GM21526 (cell line): Measurements from ENCODE around the gene RIMS4.

Experiments used
- ATAC-seq: cut with Tn5 transposase; IDR thresholded peaks from one replicate; pipeline ENCODE4 v1.9.1; 2021; ENCODE audit warnings: moderate library complexity; ENCODE audit not compliant: unreplicated experiment, low FRiP score

Gene RIMS4

DNA sequence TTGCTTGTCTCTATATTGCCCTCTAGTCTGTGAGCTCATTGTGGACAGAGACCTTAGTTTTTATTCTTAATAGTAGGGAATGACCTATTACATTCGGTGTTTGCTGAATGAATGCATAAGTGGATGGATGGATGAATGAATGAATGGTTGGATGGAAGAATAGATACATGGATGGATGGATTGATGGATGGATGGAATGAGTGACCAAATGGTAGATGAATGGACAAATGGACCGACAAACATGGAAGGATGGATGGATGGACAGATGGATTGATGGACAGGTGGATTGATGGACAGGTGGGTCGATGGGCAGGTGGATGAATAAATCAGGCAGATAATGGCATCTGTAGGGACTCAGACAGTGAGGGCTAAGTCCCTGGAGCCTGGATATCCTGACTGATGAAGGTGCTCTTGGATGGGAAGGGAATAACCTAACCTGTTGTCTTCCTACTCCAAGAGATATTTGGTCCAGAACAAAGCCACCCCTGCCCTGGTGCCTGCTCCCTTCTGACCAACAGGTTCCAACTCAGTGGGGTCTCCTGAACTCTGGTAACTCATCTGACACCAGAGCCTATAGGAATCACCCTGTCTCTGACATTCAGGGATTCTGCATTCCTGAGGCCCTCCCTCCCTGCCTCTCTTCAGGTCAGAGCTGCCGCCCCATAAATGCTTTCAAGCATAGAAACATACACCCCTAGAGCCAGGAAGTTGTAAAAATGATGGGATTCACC is 104.8 kb downstream of the RIMS4 start:
- ATAC-seq = no peak

DNA sequence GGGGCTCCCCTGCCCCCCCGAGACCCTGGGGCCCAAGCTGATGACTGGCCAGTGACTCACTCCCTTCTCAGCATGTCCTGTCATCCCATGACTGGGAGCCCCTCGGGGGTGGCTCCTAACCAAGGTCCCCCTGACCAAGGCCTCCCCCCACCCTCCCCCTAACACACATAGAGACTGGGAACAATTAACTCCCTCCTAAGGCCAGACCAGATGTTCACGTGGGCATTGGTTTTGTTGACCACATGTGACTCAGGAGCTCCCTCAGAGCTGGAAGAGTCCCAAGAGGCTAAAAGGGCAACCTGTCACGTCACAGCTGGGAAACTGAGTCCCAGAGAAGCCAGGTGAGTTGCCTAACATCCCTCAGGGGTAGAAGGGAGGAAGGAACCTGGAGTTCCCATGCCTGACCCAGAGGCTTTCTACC is 105.8 kb downstream of the RIMS4 start:
- ATAC-seq = no peak

DNA sequence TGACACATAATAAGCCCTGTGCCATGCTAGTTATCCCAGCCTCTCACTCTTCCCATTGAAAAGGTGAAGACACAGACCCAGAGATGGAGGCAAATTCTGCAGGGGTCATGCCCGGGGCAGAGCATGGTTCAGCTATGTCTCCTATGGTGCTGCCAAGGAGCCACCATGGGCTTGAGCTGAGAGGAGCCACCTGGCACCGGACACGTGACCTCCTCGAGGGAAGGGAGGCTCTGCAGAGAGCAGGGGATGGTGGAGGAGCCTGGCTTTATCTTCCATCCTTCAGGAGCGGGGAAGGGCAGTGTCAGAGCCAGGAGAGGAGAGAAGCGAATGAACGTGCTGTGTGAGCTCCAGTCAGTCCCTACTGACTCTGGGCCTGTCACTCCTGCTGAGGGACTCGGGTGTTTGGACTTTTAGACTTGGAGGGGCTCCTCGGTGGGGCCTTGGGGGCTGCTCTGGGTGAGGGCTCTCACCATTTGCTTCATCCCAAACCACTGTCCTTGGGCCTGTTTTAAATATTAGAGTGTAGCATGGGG is 106.3 kb downstream of the RIMS4 start:
- no peak for ATAC-seq

DNA sequence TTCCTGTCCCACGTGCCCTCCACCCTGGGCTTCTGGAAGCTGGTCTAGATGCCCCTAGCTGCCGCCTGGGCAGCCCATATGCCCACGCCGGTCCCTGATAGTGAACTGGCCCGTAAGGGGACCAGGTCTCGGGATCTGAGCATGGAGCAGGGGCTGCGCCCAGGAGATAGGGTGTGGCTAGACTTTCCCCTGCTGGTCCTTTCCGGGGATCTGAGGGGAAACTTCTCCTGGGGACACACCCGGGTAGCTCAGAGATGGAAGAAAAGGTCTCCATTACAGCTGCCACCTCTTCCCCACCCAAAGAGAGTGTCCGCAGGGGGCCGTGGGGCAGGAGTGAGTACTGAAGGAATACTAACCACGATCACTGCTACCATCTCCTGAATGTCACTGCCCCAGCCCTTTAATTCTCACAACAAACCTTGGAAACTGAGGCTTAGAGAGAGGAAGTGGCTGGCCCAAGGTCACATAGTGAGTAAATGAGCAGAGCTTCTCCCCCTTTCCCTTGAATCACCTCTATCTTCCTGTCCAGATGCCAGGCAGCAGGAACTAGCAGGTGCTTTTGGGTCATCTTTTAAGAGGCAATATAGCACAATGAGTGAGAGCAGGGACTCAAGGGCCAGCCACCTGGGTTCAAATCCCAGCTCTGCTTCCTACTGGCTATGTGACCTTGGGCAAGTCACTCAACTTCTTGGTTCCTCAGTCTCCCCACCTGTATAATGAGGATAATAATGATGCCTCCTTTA is 107.0 kb downstream of the RIMS4 start:
- no peak for ATAC-seq

DNA sequence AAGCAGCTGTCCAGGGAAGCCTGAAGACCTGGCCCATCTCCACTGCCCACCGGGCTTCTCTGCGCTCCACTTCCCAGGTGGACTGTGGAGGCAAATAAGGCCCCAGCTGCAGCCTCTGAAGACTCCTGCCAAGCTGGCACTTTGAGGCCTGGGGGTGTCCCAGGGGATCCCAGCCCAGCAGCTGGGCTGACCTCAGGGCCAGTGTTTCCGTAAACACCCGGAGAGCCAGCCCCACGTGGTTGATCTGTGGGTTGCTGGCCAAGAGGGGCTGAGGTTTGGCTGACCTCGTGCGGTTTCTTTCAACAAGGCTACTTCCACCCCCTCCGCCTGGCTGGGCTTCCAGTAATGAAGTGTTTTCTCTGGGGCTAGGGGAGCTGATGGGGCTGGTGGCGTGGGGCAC is 107.6 kb downstream of the RIMS4 start:
- no peak for ATAC-seq

DNA sequence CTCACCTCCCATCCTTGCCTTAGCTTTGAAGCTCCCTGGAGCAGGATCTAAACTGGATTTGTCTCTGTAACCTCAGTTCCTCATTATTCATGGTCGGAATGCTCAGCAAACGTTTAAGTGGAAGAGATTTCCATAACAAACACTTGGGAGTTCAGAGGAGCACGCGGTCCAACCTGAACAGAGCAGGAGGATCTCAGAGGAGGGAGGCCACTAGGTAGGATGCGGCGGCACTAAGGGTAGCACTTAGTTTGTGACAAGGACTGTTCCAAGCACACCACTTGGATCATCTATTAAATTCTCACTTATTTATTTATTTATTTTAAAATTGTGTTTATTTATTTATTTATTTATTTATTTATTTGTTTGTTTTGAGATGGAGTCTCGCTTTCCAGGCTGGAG is 108.5 kb downstream of the RIMS4 start:
- ATAC-seq = no peak
